ENCODE measurements around the gene MGA.

- no peak for TF ChIP-seq POLR2AphosphoS5 (IDR thresholded peaks at IDR 0.05; ENCODE audit: insufficient read depth, low read depth, low read length)
- no peak for TF ChIP-seq CTCF (IDR thresholded peaks at IDR 0.05; ENCODE audit: extremely low read depth in 1 of 2, insufficient read depth in 1 of 2, low read depth in 1 of 2, low read length in 2 of 2)
- no peak for TF ChIP-seq MAX (IDR thresholded peaks at IDR 0.05; ENCODE audit: insufficient read depth, insufficient read length)
Measured at GRCh38 chr15:41817327-41817726, 157.1 kb downstream of the MGA start.

Measured in endothelial cell of umbilical vein (primary cell).